GM19240 (cell line): ENCODE measurements around the gene DHRSX.
"Not testable (repeated sequence)": the region's sequence is repeated elsewhere in the genome, so short reads cannot be mapped to it uniquely, and the experiment has no call there.

Experiments
- DNase-seq: peaks from one replicate; pipeline ENCODE4 v3.0.0; 2011; ENCODE audit warnings: low spot score; ENCODE audit not compliant: insufficient read length

The DHRSX gene

DNA sequence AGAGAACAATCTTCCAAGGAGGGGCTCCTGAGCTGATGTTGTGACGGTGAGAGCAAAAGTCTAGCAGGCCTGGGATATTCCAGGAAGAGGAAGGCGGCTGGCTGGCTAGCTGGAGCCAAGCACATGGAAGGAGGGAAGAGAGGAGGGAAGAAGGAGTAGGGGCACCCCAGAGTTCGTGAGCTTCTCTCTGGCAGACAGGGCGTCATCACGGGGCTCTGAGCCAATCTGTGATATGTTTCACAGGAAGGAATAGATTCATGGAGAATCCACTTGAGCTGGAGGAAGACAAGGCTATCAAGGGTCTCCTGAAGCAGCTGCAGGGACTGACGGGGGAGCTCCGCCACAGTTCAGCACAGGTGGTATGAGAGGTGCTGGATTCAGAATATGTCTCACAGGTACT, 73.6 kb downstream of the DHRSX start:
- no peak for DNase-seq

DNA sequence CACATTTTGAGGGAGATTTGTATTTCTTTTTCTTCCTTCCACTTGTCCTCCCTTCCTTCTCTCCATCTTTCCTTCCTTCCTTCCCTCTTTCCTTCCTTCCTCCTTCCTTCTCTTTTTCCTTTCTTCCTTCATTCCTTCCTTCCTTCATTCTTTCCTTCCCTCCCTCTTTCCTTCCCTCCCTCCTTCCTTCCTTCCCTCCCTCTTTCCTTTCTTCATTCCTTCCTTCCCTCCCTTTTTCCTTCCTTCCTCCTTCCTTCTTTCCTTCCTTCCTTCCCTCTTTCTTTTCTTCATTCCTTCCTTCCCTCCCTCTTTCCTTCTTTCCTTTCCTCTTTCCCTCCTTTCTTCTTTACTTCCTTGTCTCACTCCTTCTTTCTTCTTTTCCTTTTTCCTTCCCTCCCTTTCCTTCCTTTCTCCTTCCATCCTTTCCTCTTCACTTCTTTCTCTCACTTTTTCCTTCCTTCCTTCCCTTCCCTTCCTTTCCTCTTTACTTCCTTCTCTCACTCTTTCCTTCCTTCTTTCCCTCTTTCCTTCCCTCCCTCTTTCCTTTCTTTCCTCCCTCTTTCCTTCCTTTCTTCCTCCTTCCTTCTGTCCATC, 74.4 kb downstream of the DHRSX start:
- DNase-seq, result no peak

DNA sequence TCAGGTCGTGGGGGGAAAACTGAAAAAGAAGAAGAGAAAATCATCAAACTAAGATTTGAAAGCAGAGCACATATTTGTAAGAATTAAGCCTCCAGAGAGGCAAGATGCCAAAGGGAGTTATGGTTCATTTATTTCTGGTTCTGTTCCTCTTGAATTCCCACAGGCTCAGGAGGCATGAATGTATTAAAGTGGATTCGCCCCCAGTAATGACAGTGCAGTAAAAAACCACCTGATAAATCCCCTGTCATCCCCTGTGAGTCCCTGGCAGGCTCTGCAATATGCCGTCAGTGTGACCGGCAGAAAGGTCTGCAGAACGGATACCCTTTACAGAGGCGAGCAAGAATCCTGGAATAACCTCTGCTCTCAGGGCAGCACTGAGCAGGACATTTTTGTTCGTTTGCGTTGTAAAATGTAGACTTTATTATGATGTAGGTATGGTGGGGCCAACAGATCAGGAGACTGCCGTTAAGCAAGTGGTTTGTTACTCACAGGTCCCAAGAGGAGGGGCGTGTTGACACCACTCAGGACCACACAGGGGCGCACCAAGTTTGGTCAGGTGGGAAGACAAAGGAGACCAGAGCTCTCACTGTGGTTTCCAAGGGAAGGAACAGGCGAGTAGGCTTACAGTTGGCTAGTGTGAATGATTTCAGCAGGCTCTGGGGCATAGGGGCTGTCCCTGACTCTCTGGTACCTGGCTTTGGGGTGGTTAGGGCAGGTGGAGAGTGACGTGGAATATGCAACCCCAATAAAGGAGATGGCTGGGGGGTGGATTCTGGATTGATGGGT, 75.3 kb downstream of the DHRSX start:
- DNase-seq, result no peak

DNA sequence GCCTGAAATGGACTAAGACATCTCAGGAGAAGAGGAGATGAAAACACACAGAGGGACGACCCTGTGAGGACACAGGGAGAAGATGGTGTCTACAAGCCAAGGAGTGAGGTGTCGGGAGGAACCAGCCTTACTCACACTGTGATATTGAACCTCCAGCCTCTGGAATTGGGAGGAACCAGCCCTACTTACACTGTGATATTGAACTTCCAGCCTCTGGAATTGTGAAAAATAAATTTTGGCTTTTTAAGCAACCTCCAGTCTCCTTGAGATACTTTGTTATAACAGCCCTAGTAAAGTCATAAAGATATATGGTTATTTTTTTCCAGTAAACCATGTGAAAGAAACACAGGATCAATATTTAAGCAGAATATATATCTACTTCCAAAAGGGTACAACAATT, 76.5 kb downstream of the DHRSX start:
- no peak for DNase-seq

DNA sequence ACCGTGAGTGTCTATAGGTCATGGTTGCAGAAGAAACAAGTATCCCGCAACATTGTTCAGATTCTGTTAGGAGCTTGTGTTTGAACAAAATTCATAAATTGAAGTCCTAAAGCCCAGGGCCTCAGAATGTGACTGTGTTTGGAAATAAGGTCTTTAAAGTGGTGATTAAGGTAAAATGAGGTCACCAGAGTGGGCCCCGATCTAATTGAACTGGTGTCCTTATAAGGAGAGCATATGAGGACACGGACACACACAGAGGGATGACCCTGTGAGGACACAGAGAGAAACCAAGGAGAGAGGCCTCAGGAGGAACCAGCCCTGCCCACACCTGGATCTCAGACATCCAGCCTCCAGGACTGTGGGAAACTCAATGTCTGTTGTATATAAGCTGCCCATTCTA, 76.9 kb downstream of the DHRSX start:
- DNase-seq, result no peak

DNA sequence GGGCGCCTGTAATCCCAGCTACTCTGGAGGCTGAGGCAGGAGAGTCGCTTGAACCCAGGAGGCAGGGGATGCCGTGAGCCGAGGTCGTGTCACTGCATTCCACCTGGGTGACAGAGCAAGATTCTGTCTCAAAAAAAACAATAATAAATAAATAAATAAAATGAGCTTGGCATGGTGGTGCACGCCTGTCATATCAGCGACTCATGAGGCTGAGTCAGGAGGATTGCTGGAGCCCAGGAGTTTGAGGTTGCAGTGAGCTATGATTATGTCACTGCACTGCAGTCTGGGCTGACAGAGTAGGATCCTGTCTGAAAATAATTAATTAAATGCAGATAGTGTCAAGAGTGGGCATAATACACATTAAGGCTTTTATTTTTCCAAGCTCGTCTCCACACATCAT, 77.5 kb downstream of the DHRSX start:
- DNase-seq, result no peak

DNA sequence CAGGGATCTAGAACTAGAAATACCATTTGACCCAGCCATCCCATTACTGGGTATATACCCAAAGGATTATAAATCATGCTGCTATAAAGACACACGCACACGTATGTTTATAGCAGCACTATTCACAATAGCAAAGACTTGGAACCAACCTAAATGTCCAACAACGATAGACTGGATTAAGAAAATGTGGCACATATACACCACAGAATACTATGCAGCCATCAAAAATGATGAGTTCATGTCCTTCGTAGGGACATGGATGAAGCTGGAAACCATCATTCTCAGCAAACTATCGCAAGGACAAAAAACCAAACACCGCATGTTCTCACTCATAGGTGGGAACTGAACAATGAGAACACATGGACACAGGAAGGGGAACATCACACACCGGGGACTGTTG, 81.4 kb downstream of the DHRSX start:
- DNase-seq, result not testable (repeated sequence)

DNA sequence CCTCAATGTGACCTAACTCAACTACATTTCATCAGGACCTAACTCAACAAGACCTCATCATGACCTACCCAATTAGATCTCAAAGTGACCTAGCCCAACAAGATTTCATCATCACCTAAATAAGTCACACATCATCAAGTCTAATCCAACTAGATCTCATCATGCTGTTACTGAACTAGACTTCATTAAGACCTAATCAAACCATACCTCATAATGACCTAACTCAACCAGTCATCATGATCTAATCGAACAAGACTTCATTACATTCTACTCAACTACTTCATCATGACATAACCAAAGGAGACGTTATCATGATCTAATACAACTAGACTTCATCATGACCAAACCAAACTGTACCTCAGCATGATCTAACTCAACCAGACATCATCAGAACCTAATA, 82.8 kb downstream of the DHRSX start:
- DNase-seq, result no peak

DNA sequence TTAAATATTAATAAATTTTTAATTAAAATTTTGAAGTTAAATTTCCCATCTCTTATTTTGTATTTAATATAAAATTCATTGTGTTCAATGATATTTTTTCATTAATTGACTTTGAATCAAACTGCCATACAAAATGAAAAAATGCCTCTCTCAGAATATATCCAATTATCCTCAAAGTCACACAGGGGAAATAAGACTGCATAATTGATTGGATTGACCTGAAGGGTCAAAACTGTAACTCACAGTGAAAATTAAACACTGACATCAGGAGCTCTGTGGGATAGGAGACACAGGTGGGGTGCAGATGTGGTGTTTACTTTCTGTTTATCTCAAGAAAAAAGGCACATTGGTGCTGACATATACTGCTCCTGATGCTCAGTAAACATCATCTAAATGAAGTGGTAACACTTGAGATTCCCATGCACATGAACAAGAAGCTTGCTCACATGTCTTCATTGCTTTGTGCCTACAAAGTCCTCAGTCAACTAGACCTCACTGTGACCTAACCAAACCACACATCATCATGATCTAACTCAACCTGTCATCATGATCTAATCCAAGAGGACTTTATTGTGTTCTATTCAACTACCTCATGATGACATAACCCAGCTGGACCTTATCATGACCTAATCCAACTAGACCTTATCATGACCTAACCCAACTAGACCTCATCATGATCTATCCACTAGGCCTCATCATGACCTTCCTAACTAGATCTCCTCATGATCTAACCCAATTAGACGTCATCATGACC, 83.7 kb downstream of the DHRSX start:
- no peak for DNase-seq

DNA sequence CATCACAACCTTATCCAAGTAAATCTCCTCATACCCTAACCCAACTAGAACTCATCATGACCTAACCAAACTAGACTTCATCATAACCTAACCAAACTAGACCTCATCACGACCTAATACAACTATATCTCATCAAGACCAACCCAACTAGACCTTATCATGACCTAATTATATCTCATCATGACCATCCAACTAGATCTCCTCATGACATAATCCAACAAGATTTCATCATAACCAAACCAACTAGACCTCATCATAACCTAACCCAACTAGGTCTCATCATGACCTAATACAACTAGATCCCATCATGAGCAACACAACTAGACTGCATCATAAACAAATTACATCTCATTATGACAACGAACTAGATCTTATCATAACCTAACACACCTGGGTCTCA, 86.4 kb downstream of the DHRSX start:
- no peak for DNase-seq

DNA sequence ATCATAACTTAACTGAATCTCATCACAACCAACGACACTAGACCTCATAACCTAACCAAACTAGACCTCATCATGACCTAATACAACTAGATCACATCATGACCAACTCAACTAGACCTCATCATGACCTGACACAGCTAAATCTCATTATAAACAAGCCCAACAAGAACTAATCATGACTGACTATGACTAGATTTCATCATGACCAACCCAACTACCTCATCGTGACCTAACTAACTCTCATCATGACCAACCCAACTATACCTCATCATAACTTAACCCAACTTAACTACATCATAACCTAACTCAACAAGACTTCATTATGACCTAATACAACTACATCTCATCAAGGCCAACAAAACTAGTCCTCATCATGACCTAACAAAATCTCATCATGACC, 86.8 kb downstream of the DHRSX start:
- DNase-seq, result no peak

DNA sequence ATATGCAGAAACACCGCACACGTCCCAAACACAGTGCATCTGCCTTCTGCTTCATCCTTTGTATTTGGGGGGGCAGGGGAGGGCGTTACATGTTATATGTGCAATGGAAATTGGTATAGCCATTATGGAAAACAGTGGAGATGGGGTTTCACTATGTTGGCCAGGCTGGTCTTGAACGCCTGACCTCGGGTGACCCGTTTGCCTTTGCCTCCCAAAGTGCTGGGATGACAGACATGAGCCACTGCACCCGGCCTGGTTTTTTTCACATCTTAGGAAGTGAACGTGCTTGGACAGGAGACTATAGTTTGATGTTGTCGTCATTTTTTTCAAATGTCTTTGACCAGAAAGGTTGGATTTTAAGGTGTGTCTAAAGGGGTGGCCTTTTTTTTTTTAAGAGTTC, 88.6 kb downstream of the DHRSX start:
- no peak for DNase-seq

DNA sequence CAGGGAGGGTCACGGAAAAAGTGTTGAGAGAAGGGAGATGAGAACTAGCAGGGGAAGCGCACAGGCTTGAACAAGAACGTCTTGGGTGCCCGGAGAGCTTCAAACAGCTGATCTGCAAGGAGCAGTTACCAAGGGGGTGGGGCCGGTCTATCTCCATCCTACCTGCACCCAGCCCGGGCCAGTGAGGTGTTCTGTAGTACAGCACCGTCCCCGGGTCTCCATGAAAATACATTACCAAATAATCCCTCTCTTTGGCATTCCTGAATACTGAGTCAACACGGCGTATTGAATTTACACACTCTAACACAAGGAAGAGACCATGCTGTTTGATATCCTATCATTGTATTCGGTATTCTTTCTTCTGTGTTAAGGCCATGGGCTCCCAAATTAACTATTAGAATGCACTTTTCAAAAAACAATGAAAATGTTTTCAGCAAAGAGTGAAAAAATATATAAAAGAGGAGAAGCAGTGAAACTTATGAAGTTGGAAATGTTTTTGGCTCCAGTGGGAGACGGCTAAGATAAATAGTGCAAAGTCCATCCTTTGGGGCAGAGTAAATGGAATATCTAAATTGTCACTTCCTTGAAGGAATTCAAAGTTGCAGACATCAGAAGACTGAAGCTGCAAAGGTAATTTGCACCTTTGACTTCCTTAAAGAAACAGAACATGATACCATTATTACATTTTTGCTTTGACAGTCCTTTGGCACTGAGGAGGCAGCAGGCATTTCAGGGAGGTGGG, 90.3 kb downstream of the DHRSX start:
- no peak for DNase-seq

DNA sequence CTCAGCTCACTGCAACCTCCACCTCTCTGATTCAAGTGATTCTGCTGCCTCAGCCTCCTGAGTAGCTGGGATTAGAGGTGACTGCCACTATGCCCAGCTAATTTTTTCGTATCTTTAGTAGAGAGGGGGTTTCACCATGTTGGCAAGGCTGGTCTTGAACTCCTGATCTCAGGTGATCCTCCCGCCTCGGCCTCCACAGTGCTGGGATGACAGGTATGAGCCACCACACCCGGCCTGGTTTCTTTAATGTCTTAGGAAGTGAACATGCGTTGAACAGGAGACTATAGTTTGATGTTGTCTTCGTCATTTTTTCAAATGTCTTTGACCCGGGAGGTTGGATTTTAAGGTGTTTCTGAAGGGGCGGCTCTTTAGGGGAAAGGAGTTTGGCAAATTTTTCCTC, 91.0 kb downstream of the DHRSX start:
- no peak for DNase-seq

DNA sequence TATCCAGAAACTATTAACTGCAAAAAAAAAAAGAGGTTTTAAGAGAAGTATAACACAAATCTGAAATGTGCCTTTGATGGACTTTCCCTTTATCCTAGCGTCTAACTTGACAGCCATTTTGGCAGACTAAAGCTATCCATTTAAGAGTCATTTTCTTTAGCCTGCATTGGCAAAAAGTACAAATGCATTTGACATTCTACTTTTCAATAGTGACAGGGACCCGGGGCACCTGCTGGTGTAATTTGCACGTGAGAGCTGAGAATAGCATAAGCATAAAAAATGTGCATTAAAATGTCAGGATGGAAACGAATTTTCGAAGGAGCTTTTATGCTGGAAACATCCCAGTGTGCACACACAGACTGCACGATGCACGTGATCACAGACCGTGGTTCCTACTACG, 91.9 kb downstream of the DHRSX start:
- DNase-seq, result no peak

DNA sequence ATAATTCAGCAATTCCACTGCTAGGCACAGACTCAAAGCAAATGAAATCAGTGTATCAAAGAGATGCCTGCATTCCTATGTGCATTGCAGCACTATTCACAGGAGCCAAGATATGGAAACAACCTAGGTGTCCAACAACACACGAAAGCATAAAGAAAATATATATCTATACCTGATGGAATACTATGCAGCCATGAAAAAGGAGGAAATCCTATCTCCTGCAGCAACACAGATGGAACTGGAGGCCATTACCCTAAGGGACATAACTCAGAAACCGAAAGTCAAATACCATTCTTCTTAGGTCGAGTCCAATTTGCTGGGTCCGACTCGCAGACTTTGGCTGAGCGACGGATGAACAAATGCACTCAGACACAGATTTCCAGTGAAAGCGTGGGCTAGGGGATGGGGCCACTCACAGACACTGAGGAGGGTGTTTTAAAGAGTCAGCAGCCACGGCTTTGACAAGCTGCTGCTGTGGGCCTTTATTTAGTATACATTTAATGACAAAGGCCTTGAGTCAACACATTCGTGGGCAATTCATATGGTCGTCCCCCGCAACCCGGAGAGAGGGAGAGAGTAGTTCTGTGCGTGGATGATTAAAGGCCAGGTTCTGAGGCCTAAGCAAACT, 93.8 kb downstream of the DHRSX start:
- DNase-seq, result no peak

DNA sequence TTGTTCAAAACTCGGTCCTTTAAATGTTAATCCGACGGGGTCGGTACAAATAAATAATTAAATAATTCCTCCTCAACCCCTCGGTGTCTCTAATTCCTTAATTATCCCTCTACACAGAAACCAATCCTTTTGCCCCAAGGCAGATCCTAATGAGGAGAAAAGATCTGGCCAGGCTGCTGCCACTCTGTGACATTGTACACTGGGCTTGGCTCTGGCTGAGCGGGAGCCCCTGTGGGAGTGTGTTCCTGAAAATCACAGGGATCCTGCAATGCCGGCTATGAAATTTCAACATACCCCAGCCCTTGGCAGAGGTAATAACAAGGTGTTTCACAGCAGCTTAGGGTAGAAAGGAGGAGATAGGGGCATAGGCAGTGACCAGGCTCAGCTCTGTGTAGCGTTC, 96.0 kb downstream of the DHRSX start:
- no peak for DNase-seq

DNA sequence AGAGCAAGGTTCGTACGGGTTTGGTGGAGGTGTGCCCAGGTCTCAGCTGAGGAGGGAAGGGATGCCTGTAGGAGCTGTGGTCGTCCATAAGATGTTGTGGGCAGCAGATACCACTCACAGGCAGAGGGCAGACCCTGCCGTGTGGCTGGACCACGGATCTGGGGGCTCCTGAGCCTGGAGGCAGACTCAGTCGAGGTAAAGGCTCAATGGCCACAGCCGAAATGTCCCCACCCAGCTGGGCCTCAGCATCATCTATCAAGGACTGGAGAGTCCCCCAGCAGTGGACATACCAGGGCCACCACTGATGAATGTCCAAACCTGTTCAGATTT, 98.5 kb downstream of the DHRSX start:
- no peak for DNase-seq

DNA sequence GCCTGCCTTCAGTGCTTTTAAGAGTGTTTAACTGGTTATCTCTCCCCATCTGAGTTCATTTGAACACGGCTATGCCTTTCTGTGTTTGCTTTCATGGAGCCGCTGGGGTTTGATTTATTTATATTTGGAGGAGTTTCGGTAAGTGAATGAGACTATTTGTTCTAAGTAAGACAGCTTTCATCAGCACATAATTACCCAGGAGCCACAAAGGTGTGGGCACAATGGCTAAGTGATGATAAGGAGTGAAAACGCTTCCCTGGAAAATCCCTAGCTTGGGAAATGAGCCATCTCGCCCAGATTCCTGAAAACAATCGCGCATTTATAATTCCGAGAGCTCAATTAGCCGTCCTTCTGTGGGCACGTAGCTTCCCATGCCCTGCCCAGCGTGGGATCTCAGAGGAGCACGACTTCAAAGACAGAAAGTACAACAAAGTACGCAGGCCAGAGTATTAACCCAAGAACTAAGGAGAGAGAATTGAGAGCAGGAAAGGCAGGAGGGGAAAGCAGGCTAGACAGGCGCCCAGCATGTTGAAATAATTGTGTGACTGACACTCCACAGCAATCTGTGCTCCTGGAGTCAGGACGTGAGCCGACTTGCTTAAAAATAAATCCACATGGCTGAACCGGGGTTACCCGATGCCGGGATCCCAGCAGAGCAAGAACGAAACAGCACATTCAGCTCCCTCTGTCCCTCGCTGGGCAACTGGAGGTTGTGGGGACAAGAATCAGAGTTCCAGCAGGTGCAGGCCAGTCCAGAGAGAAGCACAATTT, 99.0 kb downstream of the DHRSX start:
- no peak for DNase-seq

DNA sequence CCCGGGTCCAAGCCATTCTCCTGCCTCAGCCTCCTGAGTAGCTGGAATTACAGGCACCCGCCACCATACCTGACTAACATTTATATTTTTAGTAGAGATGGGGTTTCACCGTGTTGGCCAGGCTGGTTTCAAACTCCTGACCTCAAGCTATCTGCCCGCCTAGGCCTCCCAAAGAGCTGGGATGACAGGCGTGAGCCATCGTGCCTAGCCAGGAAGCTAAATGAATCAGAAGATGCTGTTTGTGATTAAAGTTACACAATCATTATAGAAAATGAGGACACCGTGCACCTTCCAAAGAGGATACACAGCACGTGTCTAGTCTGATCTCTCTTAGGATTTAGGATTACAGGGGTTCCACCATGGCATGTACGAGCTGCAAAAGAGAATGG, 99.6 kb downstream of the DHRSX start:
- no peak for DNase-seq

DNA sequence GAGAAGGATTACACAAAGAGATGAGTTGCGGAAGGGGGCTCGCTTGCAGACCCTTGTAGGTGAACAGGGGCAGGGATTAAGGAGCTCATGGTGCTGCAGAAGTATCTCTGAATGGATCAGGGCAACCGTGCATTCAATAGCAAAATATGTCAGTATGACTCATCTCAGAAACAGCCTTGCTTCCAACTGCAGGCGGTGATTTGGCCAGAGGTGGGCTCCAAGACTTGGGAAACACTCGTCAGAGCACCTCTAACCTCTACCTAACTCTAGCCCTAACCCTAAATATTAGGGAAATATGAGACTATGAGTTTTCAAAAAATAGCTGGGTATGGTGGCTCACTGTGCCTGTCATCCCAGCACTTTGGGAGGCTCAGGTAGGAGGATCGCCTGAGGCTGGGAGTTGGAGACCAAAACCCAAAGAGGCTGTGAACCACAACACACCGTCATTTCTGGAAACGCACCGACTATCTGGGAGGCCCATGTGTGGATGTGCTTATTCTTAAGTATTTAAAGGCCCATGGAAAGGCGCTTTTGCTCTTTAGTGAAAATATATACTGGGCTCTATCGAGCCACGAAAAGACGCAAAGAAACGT, 102.6 kb downstream of the DHRSX start:
- DNase-seq, result no peak
